K562 treated with DMSO at 1 percent for 48 hours (cell line): ENCODE results near the gene TCAIM. TPM values are rescaled to one million over a fixed set of nuclear protein-coding genes. Genes with fewer than 3 reads are reported as not detected.

Experiments used
- total RNA-seq: library from RNA; unstranded; fragments of 300-600 nt; gene quantifications from 2 replicates; pipeline ENCODE4 v1.2.3, GENCODE V29; 2022; ENCODE audit warnings: low replicate concordance; ENCODE audit errors: extremely low read depth

The TCAIM gene, protein sequence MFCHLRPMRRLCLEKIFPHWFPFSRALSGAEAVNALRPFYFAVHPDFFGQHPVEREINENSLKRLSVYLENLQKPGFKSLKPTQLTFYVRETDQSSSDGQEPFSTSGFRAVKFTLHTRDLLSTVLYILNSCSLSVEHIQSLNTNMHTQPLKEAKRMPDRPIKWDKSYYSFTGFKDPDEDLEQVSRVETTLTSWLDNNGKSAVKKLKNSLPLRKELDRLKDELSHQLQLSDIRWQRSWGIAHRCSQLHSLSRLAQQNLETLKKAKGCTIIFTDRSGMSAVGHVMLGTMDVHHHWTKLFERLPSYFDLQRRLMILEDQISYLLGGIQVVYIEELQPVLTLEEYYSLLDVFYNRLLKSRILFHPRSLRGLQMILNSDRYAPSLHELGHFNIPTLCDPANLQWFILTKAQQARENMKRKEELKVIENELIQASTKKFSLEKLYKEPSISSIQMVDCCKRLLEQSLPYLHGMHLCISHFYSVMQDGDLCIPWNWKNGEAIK
- total RNA-seq: not detected in 2 replicates

GRCh38 chr3:44338010-44338827 lies at the start of gene TCAIM:
TCAIM (plus strand) TSS chr3:44338766; CDS start chr3:44354783, 16,017 bp downstream.

Other genes with a start within 250 kb of the TCAIM start
- not detected in 2 replicates for gene TOPAZ1, start 96.9 kb upstream of the TCAIM start, total RNA-seq
- not detected in 2 replicates for gene ZNF445, start 138.9 kb downstream of the TCAIM start, total RNA-seq
- gene ZKSCAN7, start 216.4 kb downstream of the TCAIM start, total RNA-seq: not detected in 2 replicates
- not detected in 2 replicates for gene ZNF660, start 246.2 kb downstream of the TCAIM start, total RNA-seq